Activated T-cell treated with anti-CD3 and anti-CD28 coated beads, Interleukin-2, amount 50 U/mL, for 72 hours (primary cell): Measurements from ENCODE around the gene RESP18. TPM values are rescaled to one million over a fixed set of nuclear protein-coding genes. Genes with fewer than 3 reads are reported as not detected.
A peak's percentile ranks its signal among the peaks of the same experiment; 100 is the strongest.
"Not testable (repeated sequence)": the region's sequence is repeated elsewhere in the genome, so short reads cannot be mapped to it uniquely, and the experiment has no call there.

Experiments
- ATAC-seq, 2 donors: fragments of 150-1000 bp; cut with Tn5 transposase; replicated peaks in 1 of 2; 2 replicates each; pipeline ENCODE4 v1.10.0; 2021; ENCODE audit warnings: moderate library complexity in 2 of 2, mild to moderate bottlenecking in 1 of 2
- DNase-seq, 2 donors: peaks; one replicate each; pipeline ENCODE4 v3.0.0; 2021 to 2022; ENCODE audit warnings: mixed read lengths in 1 of 2
- H3K27ac Mint-ChIP-seq: one replicate; pipeline ENCODE4 v1.8.0; 2022; ENCODE audit warnings: mild to moderate bottlenecking, moderate library complexity, mixed read lengths
- H3K27me3 Mint-ChIP-seq: one replicate; pipeline ENCODE4 v1.8.0; 2022; ENCODE audit warnings: low read depth, mixed read lengths
- H3K36me3 Mint-ChIP-seq, 2 donors: one replicate each; pipeline ENCODE4 v1.8.0; 2022; ENCODE audit warnings: mixed read lengths in 2 of 2, mild to moderate bottlenecking in 1 of 2; ENCODE audit not compliant: insufficient read depth in 2 of 2
- H3K4me1 Mint-ChIP-seq: one replicate; pipeline ENCODE4 v1.8.0; 2022; ENCODE audit warnings: low read depth, mixed read lengths
- H3K4me3 Mint-ChIP-seq, 2 donors: one replicate each; pipeline ENCODE4 v1.8.0; 2022; ENCODE audit warnings: mild to moderate bottlenecking in 2 of 2, mixed read lengths in 2 of 2, moderate library complexity in 2 of 2
- H3K9me3 Mint-ChIP-seq, 2 donors: one replicate each; pipeline ENCODE4 v1.8.0; 2022; ENCODE audit warnings: mixed read lengths in 2 of 2
- total RNA-seq, 2 donors: library from RNA; stranded (reverse); gene quantifications; one replicate each; pipeline ENCODE4 v1.2.3, GENCODE V29; 2022

Gene RESP18
- total RNA-seq, 2 donors from 2014 or later = not detected

DNA sequence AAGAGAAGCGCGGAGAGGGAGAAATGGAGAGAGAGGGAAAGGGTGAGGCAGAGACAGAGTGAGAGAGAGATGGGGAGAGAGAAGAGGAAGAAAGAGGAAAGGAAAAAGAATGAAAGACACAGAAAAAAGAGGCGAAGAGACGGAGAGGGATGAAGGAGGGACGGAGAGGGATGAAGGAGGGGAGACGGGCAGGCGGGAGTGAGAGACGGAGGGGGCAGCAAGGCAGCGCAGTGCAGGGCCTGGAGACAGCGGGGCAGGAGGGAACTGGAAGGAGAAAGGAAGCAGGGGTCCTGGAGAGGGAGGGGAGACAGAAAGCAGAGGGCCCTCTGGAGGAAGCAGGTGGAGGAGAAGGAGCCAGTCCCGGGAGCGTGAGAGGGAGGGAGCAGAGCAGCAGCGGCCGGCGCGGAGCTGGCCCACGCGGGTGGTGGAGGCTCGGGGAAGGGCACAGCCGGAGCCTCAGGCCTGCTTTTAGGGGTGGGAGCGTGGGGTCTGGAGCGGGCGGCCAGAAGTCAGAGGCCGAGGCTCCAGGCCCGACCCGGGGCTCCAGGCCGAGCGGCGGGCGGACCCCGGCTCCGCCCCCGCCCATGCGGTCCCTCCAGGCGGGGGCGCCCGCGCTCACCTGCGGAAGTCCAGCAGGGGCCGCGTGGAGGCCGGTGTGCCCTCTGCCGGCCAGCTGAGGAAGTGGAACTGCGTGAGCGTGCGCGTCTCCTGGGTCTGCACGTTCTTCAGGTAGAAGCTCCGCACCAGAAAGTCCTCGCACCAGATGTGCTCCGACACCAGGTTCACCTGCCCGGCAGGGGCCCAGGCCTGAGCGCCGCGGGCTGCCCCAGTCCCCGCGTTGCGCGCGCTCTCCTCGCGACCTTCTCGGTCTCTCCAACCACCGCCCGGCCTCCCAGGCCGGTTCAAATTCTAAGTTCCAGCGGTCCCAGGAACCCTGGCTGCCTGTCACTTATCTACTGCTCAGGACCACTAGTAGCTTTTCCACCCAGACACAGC is 37.9 kb downstream of the RESP18 start:
- ATAC-seq (peak; percentile 85 to 88), DNase-seq (peak; percentile 91 to 94)
- Mint-ChIP-seq H3K9me3 (no peaks in the 10 kb centered on the region), H3K4me3 (peak overlapping the region; percentile 82 to 88), H3K4me1 (peaks cover 23% of the 10 kb centered on the region), H3K27me3 (peaks cover 6% of the 10 kb centered on the region), H3K36me3 (no peaks in the 10 kb centered on the region), H3K27ac (peak overlapping the region; percentile 79)

DNA sequence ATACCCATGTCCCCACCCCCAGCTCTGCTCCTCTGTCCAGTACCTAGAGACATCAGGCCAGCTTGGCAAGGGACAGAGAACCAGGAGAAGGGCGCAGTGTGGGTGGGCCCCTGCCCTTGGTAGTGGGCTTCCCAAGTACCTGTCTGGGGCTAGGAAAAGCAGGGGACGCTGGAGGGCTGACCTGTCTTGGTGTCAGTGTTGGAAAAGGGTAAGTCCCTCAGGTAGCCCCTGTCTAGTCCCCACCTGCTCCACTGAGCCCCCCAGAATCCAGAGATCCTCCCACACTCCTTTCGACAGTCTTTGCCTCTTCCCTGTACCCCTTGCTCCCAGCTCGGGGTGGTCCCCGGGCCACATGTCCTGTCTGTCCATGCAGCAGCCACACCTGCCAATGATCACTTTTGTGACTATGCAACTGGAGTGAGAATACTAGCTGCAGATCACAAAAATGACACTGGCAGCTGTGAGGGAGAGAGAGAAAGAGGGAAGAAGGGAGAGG is 38.8 kb downstream of the RESP18 start:
- Mint-ChIP-seq H3K27me3 (peaks cover 6% of the 10 kb centered on the region), H3K4me1 (peaks cover 20% of the 10 kb centered on the region), H3K27ac (no peak overlapping the region), H3K9me3 (no peaks in the 10 kb centered on the region), H3K36me3 (no peaks in the 10 kb centered on the region), H3K4me3 (peak overlapping the region; percentile 82 to 88)
- no peak for DNase-seq
- no peak for ATAC-seq

DNA sequence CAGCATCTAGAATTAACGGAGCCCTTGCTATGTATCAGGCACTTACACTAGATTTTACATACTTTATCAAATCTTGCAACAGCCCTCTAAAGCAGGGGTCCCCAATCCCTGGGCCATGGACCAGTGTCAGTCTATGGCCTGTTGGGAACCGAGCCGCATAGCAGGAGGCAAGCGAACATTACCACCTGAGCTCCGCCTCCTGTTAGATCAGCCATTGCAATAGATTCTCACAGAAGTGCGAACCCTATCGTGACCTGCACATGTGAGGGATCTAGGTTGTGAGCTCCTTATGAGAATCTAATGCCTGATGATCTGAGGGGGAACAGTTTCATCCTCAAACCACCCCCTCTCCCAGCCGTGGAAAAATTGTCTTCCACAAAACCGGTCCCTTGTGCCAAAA is 39.9 kb downstream of the RESP18 start:
- H3K27me3 Mint-ChIP-seq = peaks cover 6% of the 10 kb centered on the region
- peaks cover 19% of the 10 kb centered on the region for H3K4me1 Mint-ChIP-seq
- no peak overlapping the region for H3K4me3 Mint-ChIP-seq
- no peak for DNase-seq
- ATAC-seq = no peak
- H3K36me3 Mint-ChIP-seq = no peaks in the 10 kb centered on the region
- H3K9me3 Mint-ChIP-seq = no peaks in the 10 kb centered on the region
- H3K27ac Mint-ChIP-seq = no peak overlapping the region

DNA sequence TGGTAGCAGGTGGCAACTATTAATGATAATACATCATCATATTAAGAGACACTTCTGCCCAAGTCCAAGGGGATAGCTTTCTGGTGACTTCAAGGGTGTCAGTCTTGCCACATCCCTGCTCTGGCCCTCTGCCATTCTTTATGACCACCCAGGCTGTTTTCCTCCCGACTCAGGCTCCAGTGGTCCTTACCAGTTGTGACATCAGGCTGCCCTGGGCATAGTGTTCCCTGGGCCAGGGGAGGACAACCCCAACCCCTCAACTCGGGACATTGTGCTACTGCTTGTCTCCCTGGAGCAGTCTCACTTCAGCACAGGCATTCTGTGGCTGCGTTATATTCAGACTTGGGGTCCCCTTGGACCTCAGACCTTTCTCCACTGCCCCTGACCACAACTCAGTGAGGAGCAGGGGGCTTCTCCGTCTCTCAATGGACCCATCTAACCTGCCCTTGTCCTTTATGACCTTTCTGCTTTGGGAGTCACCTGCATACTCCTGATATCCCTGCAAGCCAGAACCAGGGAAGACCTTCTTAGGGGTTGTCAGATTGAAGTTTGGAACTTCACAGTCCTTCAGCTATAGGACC is 40.5 kb downstream of the RESP18 start:
- no peak for ATAC-seq
- Mint-ChIP-seq H3K4me1 (peaks cover 19% of the 10 kb centered on the region), H3K27me3 (peaks cover 6% of the 10 kb centered on the region), H3K27ac (no peak overlapping the region), H3K9me3 (no peaks in the 10 kb centered on the region), H3K4me3 (no peak overlapping the region), H3K36me3 (no peaks in the 10 kb centered on the region)
- DNase-seq = no peak

DNA sequence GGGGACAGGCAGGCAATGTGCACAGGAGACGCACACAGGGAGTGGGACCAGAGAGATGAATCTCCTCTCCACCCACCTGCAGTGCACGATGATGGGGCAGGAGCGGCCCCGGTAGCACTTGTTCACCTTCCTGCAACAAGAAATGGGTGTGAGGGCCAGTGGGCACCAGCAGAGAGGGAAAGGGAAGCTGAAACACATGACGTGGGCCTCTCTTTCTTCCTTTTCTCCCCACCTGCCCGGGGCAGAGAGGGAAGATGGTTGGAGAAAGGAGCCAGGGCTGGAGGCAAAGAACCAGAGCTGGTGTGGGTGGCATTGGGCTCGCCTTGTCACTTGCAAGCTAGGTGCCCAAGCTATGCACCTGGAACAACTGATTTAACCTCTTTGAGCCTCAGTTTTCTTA is 41.1 kb downstream of the RESP18 start:
- Mint-ChIP-seq H3K4me3 (no peak overlapping the region), H3K27me3 (peaks cover 6% of the 10 kb centered on the region), H3K9me3 (no peaks in the 10 kb centered on the region), H3K36me3 (no peaks in the 10 kb centered on the region), H3K27ac (no peak overlapping the region), H3K4me1 (peaks cover 19% of the 10 kb centered on the region)
- DNase-seq (no peak), ATAC-seq (no peak)

DNA sequence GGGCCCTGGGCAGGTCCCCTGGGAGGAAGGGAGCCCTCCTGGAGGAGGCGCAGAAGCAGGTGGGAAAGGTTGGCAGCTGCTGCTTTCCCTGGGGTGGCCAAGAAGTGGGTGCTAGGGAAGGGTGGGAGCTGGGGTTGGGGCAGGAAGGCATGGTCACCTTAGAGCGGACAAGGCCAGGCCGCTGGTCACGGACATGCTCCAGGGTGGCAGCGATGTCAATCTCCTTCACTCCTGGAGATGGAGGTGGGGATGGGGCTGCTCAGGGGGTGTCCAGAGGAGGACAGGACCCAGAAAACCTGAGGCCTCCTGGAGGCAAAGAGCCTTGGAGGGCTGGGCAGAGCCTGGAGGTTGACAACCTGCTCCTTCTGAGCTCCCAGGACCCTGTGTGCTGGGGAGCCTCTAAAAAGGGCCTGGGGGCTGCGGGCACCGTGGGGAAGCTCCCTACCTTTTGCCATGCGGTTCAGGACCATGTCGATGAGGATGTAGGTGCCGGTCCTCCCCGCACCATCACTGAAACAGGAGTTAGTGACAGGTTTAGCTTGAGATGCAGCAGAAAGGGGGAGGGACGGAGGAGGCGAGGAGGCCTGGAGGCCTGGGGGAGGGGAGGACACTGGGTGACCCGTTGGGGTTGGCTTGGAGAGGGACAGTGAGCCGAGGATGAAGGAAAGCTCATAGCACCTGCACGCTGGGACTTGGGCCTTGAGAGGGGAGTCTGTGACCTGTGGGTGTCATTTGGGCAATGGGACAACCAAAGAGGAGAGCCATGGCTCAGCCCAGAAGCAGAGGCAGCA is 42.0 kb downstream of the RESP18 start:
- Mint-ChIP-seq H3K4me1 (peaks cover 17% of the 10 kb centered on the region), H3K27me3 (peaks cover 2% of the 10 kb centered on the region), H3K4me3 (no peak overlapping the region), H3K36me3 (no peaks in the 10 kb centered on the region), H3K9me3 (no peaks in the 10 kb centered on the region), H3K27ac (no peak overlapping the region)
- no peak for DNase-seq
- no peak for ATAC-seq

DNA sequence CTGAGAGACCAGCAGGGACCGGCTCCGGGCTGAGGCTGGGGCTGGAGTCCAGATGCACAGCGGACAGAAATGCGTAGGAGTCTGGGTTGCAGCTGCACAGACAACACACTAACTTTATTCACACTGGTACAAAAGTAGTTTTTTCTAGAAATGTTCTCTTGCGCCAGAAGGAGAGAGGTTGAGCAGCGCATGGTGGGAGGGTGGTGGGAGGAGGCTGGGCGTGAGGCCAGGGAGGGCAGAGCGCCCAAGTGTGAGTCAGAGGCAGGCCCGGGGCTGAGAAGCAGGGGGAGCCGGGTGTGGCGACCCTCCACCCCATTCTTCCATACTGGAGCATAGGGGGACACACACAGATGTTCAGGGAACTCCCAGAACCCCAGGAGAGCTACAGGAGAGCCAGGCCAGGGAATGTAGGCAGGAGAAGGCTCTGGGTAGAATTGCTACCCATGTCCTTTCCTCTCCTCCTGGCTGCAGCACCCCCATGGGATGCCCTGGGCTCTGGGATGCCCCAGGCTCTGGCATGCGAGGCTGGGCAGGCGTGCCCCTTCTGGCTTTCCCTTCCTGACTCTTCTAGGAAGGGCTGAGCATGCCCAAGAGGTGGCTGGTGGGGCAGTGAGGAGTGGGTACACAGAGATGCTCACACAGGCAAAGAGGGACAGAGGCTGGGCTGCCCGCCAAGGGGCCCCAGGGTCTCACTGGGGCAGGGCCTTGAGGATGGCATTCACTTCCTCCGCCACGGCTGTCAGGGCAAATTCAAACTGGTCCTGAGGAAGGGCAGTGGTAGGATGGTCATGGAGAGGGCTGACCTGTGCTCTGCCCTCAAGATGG is 42.8 kb downstream of the RESP18 start:
- H3K9me3 Mint-ChIP-seq = no peaks in the 10 kb centered on the region
- H3K4me1 Mint-ChIP-seq = peaks cover 10% of the 10 kb centered on the region
- no peak overlapping the region for H3K27ac Mint-ChIP-seq
- peaks cover 0 to 3% of the 10 kb centered on the region in 2 donors for H3K36me3 Mint-ChIP-seq
- DNase-seq (no peak), ATAC-seq (no peak)
- no peaks in the 10 kb centered on the region for H3K27me3 Mint-ChIP-seq
- H3K4me3 Mint-ChIP-seq = no peak overlapping the region

DNA sequence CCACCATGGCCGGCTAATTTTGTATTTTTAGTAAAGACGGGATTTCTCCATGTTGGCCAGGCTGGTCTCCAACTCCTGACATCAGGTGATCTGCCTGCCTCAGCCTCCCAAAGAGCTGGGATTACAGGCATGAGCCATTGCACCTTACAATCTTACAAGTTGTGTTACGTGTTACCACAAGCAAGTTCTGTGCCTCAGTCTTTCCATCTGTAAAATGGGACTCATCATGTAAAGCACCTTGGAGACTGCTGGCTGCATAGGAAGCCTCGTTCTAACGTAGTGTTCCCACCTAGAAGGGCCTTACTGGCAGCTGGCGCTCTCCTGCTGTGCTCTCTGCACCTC is 43.4 kb downstream of the RESP18 start:
- Mint-ChIP-seq H3K27me3 (no peaks in the 10 kb centered on the region), H3K9me3 (no peaks in the 10 kb centered on the region), H3K27ac (no peak overlapping the region), H3K4me3 (no peak overlapping the region), H3K4me1 (peaks cover 5% of the 10 kb centered on the region), H3K36me3 (peaks cover 0 to 3% of the 10 kb centered on the region in 2 donors)
- DNase-seq = no peak
- no peak for ATAC-seq

DNA sequence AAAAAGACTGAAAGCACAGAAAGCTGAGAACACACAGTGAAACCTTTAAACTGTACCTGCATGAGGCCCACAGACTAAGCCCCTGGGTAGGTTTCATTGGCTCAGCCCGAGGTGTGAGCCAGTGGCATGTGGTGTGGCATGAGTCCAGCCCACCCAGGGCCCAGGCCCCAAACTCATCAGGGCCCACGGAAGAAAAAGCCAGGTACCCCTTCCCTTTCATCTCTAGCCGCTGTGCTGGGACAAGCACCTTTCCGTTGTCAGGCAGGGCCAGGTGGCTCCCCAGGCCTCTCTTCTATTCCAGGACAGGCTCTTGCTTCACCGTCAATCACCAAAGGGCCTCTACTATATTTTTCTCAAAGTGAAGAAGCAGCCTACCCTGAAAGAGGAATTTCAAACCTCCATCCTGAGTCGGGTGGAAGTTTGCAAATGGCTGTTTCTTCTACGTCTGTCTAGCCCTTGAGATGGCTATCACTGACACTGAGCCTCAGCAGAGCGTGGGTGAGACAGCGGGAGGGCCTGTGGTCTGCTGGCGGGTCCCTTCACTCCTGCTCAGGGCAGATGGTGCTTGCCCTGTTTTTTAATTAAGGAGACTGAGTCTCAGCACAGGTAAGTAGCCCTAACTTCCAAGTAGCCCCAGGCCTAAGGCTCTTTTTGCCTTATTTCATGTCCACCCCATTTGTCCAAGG is 44.8 kb downstream of the RESP18 start:
- ATAC-seq (no peak), DNase-seq (no peak)
- Mint-ChIP-seq H3K27ac (no peak overlapping the region), H3K9me3 (no peaks in the 10 kb centered on the region), H3K4me3 (no peak overlapping the region), H3K36me3 (peaks cover 3 to 8% of the 10 kb centered on the region in 2 donors), H3K4me1 (no peaks in the 10 kb centered on the region), H3K27me3 (no peaks in the 10 kb centered on the region)

DNA sequence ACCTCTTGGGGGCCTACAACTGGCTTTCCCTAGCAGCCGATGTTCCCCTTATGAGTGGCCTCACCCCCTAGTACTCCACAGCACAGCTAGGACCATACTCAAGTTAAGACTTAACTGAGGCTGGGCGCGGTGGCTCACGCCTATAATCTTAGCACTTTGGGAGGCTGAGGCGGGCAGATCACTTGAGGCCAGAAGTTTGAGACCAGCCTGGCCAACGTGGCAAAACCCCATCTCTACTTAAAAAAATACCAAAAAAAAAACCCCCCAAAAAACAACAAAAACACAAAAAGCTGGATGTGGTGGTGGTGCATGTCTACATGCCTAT is 45.5 kb downstream of the RESP18 start:
- peak overlapping the region; percentile 4 for H3K27ac Mint-ChIP-seq
- DNase-seq, H3K9me3 Mint-ChIP-seq, ATAC-seq, H3K27me3 Mint-ChIP-seq, H3K36me3 Mint-ChIP-seq, H3K4me1 Mint-ChIP-seq, H3K4me3 Mint-ChIP-seq: not testable (repeated sequence)

DNA sequence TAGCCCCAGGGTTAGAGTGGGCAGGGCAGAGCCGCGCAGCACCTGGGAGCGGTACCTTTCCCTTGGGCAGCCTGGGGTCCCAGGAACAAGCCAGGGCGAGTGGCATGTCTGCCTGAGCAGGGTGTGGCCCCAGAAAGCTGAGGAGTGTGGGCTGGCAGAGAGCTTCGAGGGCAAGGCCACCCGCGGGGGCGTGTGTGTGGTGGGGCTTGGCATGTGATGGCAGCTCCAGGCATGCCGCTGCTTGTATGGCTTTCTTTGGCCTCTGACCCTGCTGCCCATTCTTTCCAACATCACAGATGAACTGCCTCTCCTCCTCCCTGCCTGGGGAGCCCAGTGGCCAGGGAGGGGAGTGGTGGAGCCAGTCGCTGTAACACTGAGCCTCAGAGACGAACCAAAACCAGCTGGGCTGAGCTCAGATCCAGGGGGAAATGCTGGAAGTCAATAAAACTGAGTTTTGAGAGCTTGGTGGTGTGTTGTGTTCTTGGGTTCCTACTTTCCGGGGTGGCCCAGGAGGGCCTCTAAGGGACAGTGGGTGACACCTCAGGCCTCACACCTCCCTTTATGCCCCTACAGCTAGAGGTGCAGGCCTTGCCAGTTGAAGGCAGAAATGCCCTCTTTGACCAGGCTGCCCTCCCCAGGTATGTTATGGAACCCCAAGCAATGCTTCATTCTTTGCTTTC is 46.0 kb downstream of the RESP18 start:
- H3K4me1 Mint-ChIP-seq = peaks cover under 1% of the 10 kb centered on the region

More for the DNA sequence above, 46.0 kb downstream of the RESP18 start:
- no peaks in the 10 kb centered on the region for H3K9me3 Mint-ChIP-seq
- no peaks in the 10 kb centered on the region for H3K27me3 Mint-ChIP-seq
- peaks cover 5 to 8% of the 10 kb centered on the region in 2 donors for H3K36me3 Mint-ChIP-seq
- H3K4me3 Mint-ChIP-seq = no peak overlapping the region
- DNase-seq (no peak), ATAC-seq (no peak)
- H3K27ac Mint-ChIP-seq = no peak overlapping the region
